Stomach (tissue), 4 donors: ENCODE measurements around the gene SOX5.

Experiments used
- CTCF ChIP-seq, 7 experiments: fragments of 450-650 bp in 4 of 7; fragments of 200-600 bp in 3 of 7; sonication (generic) in 3 of 7; IDR thresholded peaks; one replicate each; pipeline ENCODE4 v1.5.1; 2016 to 2019; ENCODE audit warnings: antibody characterized with exemption in 7 of 7, control low read depth in 2 of 7, mild to moderate bottlenecking in 1 of 7
- POLR2A ChIP-seq, 4 donors: fragments of 450-650 bp; IDR thresholded peaks; one replicate each; pipeline ENCODE4 v1.6.1; 2016; ENCODE audit warnings: antibody characterized with exemption in 4 of 4, control low read depth in 2 of 4, mild to moderate bottlenecking in 1 of 4, moderate library complexity in 1 of 4
- POLR2AphosphoS5 ChIP-seq, 3 donors: sonication (generic); formaldehyde crosslinking; IDR thresholded peaks; one replicate each; pipeline ENCODE4 v1.6.1; 2016; ENCODE audit warnings: antibody characterized with exemption in 3 of 3

- TF ChIP-seq CTCF (IDR thresholded peaks at IDR 0.05) (no peak), POLR2A (IDR thresholded peaks at IDR 0.05) (no peak), POLR2AphosphoS5 (IDR thresholded peaks at IDR 0.05) (no peak)
Observed at GRCh38 chr12:23959826-23960225, 10.4 kb upstream of the SOX5 start.
